ENCODE results near the gene TOB1.
"Not testable (repeated sequence)": the region's sequence is repeated elsewhere in the genome, so short reads cannot be mapped to it uniquely, and the experiment has no call there.

TOB1 gene

GRCh38 chr17:50867363-50868139, 1.4 kb upstream of the TOB1 start:
- peak; percentile 97 for DNase-seq

- peak; percentile 84 for DNase-seq
These were observed 802 bp upstream of the TOB1 start for GRCh38 chr17:50866950-50867362.

GRCh38 chr17:50865868-50866260, 290 bp downstream of the TOB1 start:
- no peak for DNase-seq

GRCh38 chr17:50865060-50865867, 890 bp downstream of the TOB1 start:
- DNase-seq, result peak; percentile 78

GRCh38 chr17:50864747-50865059, 1.5 kb downstream of the TOB1 start:
- DNase-seq, result no peak

GRCh38 chr17:50863931-50864330, 2.2 kb downstream of the TOB1 start:
- DNase-seq, result no peak

- peak; percentile 46 for DNase-seq
These were observed 2.8 kb downstream of the TOB1 start for GRCh38 chr17:50863221-50863843.

GRCh38 chr17:50861822-50862528, 4.2 kb downstream of the TOB1 start:
- DNase-seq, result no peak

- no peak for DNase-seq
These were observed 4.8 kb downstream of the TOB1 start for GRCh38 chr17:50861334-50861676.

- DNase-seq, result not testable (repeated sequence)
These were observed 6.4 kb downstream of the TOB1 start for GRCh38 chr17:50859727-50860126.

GRCh38 chr17:50858486-50859225, 7.5 kb downstream of the TOB1 start:
- no peak for DNase-seq

GRCh38 chr17:50856431-50856830, 9.7 kb downstream of the TOB1 start:
- DNase-seq, result no peak

GRCh38 chr17:50855708-50856330, 10.3 kb downstream of the TOB1 start:
- no peak for DNase-seq

GRCh38 chr17:50853781-50854180, 12.4 kb downstream of the TOB1 start:
- DNase-seq, result no peak

- no peak for DNase-seq
These were observed 13.0 kb downstream of the TOB1 start for GRCh38 chr17:50853015-50853615.

GRCh38 chr17:50850640-50851039, 15.5 kb downstream of the TOB1 start:
- no peak for DNase-seq

GRCh38 chr17:50848711-50849110, 17.4 kb downstream of the TOB1 start:
- no peak for DNase-seq

GRCh38 chr17:50848039-50848438, 18.1 kb downstream of the TOB1 start:
- no peak for DNase-seq

- DNase-seq, result no peak
These were observed 18.6 kb downstream of the TOB1 start for GRCh38 chr17:50847566-50847965.

GRCh38 chr17:50845240-50846147, 20.7 kb downstream of the TOB1 start:
- no peak for DNase-seq

Data from femur (tissue), 1 donor.